ENCODE data around the gene PTPN11. TPM values are rescaled to one million over a fixed set of nuclear protein-coding genes. Genes with fewer than 3 reads are reported as not detected.

PTPN11 gene
- polyA plus RNA-seq, 1 donor from 2014 or later: 92.5 TPM

DNA sequence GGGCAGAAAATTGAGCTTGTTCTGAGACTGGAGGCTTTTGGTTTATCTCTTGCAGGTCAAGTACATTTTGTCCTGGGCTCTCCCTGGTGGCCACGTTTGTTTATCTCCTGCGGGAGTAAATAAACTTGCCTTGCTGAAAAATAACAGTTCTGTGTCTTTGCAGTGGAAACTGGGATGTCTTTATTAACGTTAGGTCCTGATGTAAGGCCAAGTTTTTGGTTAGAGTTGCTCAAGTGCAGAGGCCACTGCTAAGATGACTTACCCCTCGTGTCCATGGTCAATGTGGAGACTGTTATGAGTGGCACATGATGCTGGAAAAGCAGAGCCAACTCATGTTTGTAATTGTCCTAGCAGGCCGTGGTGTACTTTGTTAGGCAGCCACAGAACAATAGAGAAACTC lies 3.8 kb downstream of the PTPN11 start:
- Histone ChIP-seq H3K79me2 (replicated peaks; ENCODE audit: insufficient read depth, low read length) (peaks cover 46% of the 10 kb centered on the region), H2AFZ (ENCODE audit: low read depth, low read length) (no peak overlapping the region), H3K9ac (ENCODE audit: low read length) (no peak overlapping the region), H3K4me2 (ENCODE audit: low read length) (no peak overlapping the region), H3K4me3 (ENCODE audit: low read length) (no peak overlapping the region), H3K27ac (ENCODE audit: low read length) (no peak overlapping the region), H3K27me3 (ENCODE audit: insufficient read depth, low read depth, low read length) (no peaks in the 10 kb centered on the region), H4K20me1 (ENCODE audit: insufficient read depth) (no peaks in the 10 kb centered on the region), H3F3A (ENCODE audit: insufficient read depth, low read length, poor library complexity, severe bottlenecking) (no peaks in the 10 kb centered on the region), H3K36me3 (ENCODE audit: insufficient read depth, low read length) (no peaks in the 10 kb centered on the region), H3K9me3 (ENCODE audit: low read length) (no peaks in the 10 kb centered on the region), H3K9me2 (ENCODE audit: insufficient read depth, low read length) (no peaks in the 10 kb centered on the region)
- TF ChIP-seq POLR2AphosphoS5 (IDR thresholded peaks at IDR 0.05) (no peak), TAF1 (IDR thresholded peaks at IDR 0.05; ENCODE audit: low read depth) (no peak), RAD21 (conservative IDR thresholded peaks at IDR 0.05) (no peak), SMC3 (conservative IDR thresholded peaks at IDR 0.05; ENCODE audit: poor library complexity) (no peak), EP300 (conservative IDR thresholded peaks at IDR 0.05; ENCODE audit: poor library complexity, severe bottlenecking) (no peak), EZH2 (IDR thresholded peaks at IDR 0.05; ENCODE audit: borderline replicate concordance, insufficient read depth, low read length, poor library complexity, severe bottlenecking) (no peak)
- TF ChIP-seq, protein P1, sequence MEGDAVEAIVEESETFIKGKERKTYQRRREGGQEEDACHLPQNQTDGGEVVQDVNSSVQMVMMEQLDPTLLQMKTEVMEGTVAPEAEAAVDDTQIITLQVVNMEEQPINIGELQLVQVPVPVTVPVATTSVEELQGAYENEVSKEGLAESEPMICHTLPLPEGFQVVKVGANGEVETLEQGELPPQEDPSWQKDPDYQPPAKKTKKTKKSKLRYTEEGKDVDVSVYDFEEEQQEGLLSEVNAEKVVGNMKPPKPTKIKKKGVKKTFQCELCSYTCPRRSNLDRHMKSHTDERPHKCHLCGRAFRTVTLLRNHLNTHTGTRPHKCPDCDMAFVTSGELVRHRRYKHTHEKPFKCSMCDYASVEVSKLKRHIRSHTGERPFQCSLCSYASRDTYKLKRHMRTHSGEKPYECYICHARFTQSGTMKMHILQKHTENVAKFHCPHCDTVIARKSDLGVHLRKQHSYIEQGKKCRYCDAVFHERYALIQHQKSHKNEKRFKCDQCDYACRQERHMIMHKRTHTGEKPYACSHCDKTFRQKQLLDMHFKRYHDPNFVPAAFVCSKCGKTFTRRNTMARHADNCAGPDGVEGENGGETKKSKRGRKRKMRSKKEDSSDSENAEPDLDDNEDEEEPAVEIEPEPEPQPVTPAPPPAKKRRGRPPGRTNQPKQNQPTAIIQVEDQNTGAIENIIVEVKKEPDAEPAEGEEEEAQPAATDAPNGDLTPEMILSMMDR (IDR thresholded peaks at IDR 0.05; ENCODE audit: poor library complexity, severe bottlenecking): no peak
- TF ChIP-seq, protein P2, sequence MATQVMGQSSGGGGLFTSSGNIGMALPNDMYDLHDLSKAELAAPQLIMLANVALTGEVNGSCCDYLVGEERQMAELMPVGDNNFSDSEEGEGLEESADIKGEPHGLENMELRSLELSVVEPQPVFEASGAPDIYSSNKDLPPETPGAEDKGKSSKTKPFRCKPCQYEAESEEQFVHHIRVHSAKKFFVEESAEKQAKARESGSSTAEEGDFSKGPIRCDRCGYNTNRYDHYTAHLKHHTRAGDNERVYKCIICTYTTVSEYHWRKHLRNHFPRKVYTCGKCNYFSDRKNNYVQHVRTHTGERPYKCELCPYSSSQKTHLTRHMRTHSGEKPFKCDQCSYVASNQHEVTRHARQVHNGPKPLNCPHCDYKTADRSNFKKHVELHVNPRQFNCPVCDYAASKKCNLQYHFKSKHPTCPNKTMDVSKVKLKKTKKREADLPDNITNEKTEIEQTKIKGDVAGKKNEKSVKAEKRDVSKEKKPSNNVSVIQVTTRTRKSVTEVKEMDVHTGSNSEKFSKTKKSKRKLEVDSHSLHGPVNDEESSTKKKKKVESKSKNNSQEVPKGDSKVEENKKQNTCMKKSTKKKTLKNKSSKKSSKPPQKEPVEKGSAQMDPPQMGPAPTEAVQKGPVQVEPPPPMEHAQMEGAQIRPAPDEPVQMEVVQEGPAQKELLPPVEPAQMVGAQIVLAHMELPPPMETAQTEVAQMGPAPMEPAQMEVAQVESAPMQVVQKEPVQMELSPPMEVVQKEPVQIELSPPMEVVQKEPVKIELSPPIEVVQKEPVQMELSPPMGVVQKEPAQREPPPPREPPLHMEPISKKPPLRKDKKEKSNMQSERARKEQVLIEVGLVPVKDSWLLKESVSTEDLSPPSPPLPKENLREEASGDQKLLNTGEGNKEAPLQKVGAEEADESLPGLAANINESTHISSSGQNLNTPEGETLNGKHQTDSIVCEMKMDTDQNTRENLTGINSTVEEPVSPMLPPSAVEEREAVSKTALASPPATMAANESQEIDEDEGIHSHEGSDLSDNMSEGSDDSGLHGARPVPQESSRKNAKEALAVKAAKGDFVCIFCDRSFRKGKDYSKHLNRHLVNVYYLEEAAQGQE (IDR thresholded peaks at IDR 0.05; ENCODE audit: borderline replicate concordance): no peak

DNA sequence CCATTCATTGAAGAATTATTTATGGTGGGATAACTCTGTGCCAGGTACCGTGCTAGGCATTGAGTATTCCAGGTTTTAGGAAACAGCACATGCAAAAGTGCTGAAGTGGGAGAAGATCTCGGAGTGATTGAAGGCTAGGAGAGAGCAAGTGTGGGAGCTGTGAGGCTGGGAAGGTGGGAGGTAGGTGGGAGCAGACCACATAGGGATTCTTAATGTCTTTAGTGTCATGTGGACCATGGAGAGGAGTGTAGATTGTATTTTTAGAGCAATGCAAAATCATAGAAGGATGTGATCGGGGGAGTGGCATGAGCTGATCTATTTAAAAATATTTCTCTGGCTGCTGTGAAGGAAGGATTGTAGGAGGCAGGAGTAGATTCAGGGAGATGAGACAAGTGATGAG lies 5.4 kb downstream of the PTPN11 start:
- Histone ChIP-seq H3K4me2 (ENCODE audit: low read length) (no peak overlapping the region), H3F3A (ENCODE audit: insufficient read depth, low read length, poor library complexity, severe bottlenecking) (no peaks in the 10 kb centered on the region), H3K9me2 (ENCODE audit: insufficient read depth, low read length) (no peaks in the 10 kb centered on the region), H3K9ac (ENCODE audit: low read length) (no peak overlapping the region), H3K4me3 (ENCODE audit: low read length) (no peak overlapping the region), H2AFZ (ENCODE audit: low read depth, low read length) (no peak overlapping the region), H3K79me2 (replicated peaks; ENCODE audit: insufficient read depth, low read length) (peaks cover 46% of the 10 kb centered on the region), H3K9me3 (ENCODE audit: low read length) (no peaks in the 10 kb centered on the region), H3K27me3 (ENCODE audit: insufficient read depth, low read depth, low read length) (no peaks in the 10 kb centered on the region), H3K36me3 (ENCODE audit: insufficient read depth, low read length) (no peaks in the 10 kb centered on the region), H4K20me1 (ENCODE audit: insufficient read depth) (no peaks in the 10 kb centered on the region), H3K27ac (ENCODE audit: low read length) (no peak overlapping the region)
- TF ChIP-seq EP300 (conservative IDR thresholded peaks at IDR 0.05; ENCODE audit: poor library complexity, severe bottlenecking): no peak
- TF ChIP-seq MXI1 (conservative IDR thresholded peaks at IDR 0.05; ENCODE audit: poor library complexity, severe bottlenecking): no peak
- TF ChIP-seq, protein P2 (IDR thresholded peaks at IDR 0.05; ENCODE audit: borderline replicate concordance): no peak
- TF ChIP-seq RAD21 (conservative IDR thresholded peaks at IDR 0.05): no peak
- TF ChIP-seq EZH2 (IDR thresholded peaks at IDR 0.05; ENCODE audit: borderline replicate concordance, insufficient read depth, low read length, poor library complexity, severe bottlenecking): no peak
- TF ChIP-seq, protein P1 (IDR thresholded peaks at IDR 0.05; ENCODE audit: poor library complexity, severe bottlenecking): no peak
- TF ChIP-seq TAF1 (IDR thresholded peaks at IDR 0.05; ENCODE audit: low read depth): no peak
- no peak for TF ChIP-seq POLR2AphosphoS5 (IDR thresholded peaks at IDR 0.05)
- TF ChIP-seq SMC3 (conservative IDR thresholded peaks at IDR 0.05; ENCODE audit: poor library complexity): no peak
